Urinary bladder (tissue), 4 donors: ENCODE results near the gene PSMB11. TPM values are rescaled to one million over a fixed set of nuclear protein-coding genes. Genes with fewer than 3 reads are reported as not detected.
A peak's percentile ranks its signal among the peaks of the same experiment; 100 is the strongest.

Source experiments
- DNase-seq: peaks from one replicate; pipeline ENCODE4 v3.0.0-alpha.2; 2015; ENCODE audit errors: extremely low spot score
- H3K27ac ChIP-seq: one replicate; pipeline ENCODE4 v1.5.1; 2013; ENCODE audit warnings: low read depth, mild to moderate bottlenecking, moderate library complexity
- H3K36me3 ChIP-seq: one replicate; pipeline ENCODE4 v1.6.1; 2013; ENCODE audit warnings: mild to moderate bottlenecking, moderate library complexity; ENCODE audit not compliant: insufficient read depth
- H3K4me1 ChIP-seq: one replicate; pipeline ENCODE4 v1.6.1; 2013; ENCODE audit warnings: mild to moderate bottlenecking, moderate library complexity; ENCODE audit not compliant: insufficient read depth
- H3K4me3 ChIP-seq: one replicate; pipeline ENCODE4 v1.5.1; 2013; ENCODE audit warnings: low read depth, low read length
- WGBS: extraction: QIAGEN DNeasy Blood & Tissue Kit; methylation state at CpG from one replicate; pipeline ENCODE4 v1.1.7; 2013; 5-methylcytosine and 5-hydroxymethylcytosine counted together
- polyA plus RNA-seq: library from polyadenylated mRNA; stranded (reverse); fragments of 200-250 nt; gene quantifications from one replicate; pipeline ENCODE4 v1.2.3, GENCODE V29; 2013
- total RNA-seq: library from RNA; depleted of rRNA; stranded (reverse); fragments of >200 nt; gene quantifications from one replicate; pipeline ENCODE4 v1.2.3, GENCODE V29; 2014
- donor health status: healthy with polysubstance abuse.
- donor health status: healthy.

Gene PSMB11
- total and polyA plus RNA-seq, 2 donors = not detected

DNA sequence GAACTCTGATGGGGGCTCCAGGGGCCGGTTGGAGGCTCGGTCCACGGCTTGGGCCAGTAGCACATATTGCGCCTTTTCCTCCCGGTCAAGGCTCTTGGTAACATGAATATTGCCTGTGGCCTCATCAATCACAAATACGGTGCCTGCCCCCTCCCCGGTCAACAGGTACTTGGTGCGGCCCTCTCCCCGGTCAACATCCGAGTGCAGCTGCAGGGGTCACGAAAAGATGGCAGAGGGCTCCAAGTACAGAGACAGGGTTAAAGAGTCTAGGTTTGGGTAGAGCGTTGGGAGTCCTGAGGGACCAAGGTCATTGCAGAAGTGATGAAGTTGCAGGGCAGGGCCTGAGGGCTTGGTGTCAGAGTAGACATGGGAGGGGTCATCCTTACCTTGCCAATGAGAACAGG is 13.1 kb downstream of the PSMB11 start:
- H3K36me3 ChIP-seq = no peaks in the 10 kb centered on the region
- DNase-seq = no peak
- no peak overlapping the region for H3K27ac ChIP-seq
- H3K4me1 ChIP-seq = no peaks in the 10 kb centered on the region
- H3K4me3 ChIP-seq = no peak overlapping the region
- 98% methylated on average over 12 of the region's 12 CpGs for WGBS

DNA sequence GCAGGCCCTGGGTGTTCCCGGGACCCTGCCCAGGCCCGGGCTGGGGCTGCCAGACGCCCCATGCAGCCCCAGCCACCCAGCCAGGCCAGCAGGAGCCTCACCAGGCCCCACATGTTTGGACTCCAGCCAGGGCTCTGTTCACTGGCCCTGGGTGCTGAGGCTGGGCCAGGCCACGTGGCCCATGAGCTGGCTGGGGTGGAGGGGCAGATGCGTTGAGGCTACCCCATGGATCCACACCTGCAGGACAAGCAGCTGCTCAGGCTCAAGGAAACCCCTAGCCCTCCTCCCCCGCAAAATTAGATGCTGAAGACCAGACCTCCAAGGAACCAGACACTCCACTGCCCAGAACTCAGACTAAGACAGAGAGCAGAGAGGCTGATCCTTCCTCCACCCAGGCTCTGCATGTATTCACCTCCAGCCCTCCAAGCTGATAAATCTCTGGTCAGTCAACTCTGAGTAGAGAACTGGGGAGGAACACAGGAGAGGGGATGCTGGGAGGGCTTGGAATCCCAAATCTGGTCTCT is 13.7 kb downstream of the PSMB11 start:
- Histone ChIP-seq H3K27ac (no peak overlapping the region), H3K4me1 (no peaks in the 10 kb centered on the region), H3K36me3 (no peaks in the 10 kb centered on the region), H3K4me3 (no peak overlapping the region)
- DNase-seq = no peak
- WGBS = 66% methylated on average over 6 of the region's 6 CpGs

DNA sequence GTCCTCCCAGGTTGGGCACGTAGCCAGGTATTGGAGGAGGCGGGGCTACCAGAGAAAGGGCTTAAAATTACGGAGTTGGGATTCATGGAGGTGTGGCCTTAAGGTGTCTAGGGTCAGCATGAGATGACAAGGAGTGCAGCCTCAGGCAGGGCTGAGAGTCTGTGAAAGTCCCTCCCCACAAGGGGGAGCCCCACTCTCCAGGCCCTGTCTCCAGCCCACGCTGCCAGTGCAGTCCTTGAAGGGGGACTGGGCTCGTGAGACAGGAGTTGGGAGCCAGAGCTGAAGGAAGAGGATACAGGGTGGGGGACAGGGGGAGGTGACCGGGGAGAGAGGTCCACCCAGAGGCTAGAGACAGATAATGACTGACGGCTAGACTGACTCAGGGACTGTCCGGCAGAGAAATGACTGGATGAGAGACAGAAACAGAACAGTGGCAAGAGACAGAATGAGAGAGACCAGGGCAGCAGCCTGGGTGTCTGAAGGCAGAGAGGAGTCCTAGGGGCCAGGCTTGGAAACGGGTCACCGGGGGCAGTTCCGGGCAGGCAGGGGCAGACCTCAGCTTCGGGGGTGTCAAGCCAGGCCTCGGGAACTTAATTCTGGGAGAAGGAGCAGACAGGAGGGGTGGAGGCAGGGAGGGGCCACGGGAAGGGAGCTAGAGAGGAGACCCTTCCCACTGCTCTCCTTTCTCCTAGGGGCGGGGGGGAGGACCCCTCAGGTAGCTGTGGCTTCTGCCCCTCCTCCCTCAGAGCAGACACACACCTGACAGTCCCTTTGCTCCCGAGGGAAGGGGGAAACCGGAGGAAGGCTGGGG is 14.3 kb downstream of the PSMB11 start:
- H3K4me3 ChIP-seq = peak overlapping the region; percentile 68

DNA sequence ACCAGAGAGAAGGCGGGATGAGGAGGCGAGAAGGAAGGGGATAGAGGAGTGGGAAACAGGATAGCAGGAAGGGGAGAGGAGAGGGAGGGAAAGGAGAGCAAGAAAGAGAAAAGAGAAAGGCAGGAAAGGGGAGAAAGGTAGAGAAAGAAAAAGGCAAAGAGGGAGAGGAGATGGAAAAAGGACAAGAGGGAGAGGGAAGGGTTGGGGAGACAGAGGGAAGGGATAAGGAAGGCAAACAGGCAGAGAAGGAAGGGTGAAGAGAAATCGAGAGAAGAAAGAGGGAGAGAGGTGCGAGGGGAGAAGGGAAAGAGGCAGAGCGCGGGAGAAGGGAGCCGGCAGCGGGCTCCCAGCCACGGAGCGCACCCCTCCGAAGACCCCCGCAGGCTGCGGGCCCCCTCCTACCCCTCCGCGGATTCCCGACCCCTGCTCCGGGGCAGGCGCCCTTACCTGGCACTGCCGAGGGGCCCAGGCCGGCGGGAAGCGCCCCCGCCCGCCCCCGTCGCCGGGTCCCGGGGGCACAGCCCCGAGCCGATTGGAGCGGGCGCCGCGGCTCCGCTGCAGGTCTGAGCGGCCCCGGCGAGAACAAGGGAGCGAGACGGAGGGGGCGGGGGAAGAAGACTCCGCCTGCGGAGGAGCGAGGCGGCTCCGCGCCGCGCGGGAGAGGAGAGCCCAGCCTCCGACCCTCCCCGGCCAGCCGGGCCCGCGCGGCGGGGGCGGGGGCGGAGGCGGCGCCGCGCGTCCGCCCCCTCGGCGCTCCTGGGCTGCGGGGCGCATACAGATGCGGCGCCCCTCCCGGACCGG is 15.1 kb downstream of the PSMB11 start, which contains the start of gene CDH24:
Gene CDH24, minus strand, starts transcription at position 565 of the 801 bp plus-strand sequence. CDS start 1,787 bp downstream, outside the sequence.
- DNase-seq = peak; percentile 43
- peak within 1 kb of the TSS; percentile 12 for H3K27ac ChIP-seq
- peaks cover 4% of the 10 kb centered on the region for H3K36me3 ChIP-seq
- peak within 1 kb of the TSS; percentile 68 for H3K4me3 ChIP-seq
- WGBS = 2% methylated on average over 73 of the region's 73 CpGs
- H3K4me1 ChIP-seq = no peaks in the 10 kb centered on the region

More for the DNA sequence above, 14.3 kb downstream of the PSMB11 start:
- DNase-seq = no peak
- Histone ChIP-seq H3K4me1 (no peaks in the 10 kb centered on the region), H3K36me3 (peaks cover 3% of the 10 kb centered on the region), H3K27ac (no peak overlapping the region)
- WGBS = 12% methylated on average over 17 of the region's 17 CpGs

DNA sequence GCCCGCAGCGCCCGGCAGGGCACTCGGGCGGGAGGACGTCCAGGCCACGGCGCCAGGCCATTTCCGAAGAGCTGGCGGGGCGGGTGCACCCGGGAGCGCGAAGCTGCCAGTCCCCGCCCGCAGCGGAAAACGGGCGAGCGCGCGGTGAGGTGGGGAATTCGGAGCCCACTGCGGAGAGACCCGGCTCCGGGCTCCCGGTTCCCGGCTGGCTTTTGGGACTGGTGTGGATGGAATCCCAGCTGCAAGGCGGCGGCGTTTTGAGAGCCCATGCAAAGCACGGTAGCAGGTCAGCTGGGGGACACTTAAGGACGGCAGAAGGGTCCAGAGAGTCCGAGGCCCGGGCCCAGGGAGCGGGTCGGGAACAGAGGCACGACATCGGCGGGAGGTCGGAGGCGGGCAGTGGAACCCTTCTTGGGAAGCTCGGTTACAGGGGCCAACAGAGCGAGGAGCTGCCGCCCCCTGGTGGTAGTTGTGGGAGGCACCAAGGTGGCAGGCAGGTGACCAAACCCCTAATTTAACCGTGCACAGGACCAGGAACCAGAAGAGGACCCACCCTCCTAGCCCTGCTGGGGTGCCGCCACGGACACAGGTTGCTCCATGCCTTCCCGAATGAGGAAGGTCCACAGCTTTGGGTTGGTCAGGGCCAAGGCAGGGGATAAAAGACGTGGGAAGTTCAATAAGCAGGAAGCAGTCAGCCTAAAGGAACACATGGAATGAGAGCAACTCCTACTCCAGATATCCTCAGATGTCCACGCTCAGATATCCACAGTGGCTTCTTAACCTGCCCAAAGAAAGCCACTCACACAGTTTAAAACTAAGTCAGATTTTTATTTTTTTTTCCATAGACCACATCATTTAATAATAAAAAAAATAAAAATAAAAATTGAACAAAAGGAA is 16.0 kb downstream of the PSMB11 start:
- Histone ChIP-seq H3K27ac (peak overlapping the region; percentile 12), H3K36me3 (peaks cover 7% of the 10 kb centered on the region), H3K4me1 (no peaks in the 10 kb centered on the region), H3K4me3 (peak overlapping the region; percentile 68)
- DNase-seq = peak; percentile 78
- WGBS = under 1% methylated on average over 51 of the region's 51 CpGs

DNA sequence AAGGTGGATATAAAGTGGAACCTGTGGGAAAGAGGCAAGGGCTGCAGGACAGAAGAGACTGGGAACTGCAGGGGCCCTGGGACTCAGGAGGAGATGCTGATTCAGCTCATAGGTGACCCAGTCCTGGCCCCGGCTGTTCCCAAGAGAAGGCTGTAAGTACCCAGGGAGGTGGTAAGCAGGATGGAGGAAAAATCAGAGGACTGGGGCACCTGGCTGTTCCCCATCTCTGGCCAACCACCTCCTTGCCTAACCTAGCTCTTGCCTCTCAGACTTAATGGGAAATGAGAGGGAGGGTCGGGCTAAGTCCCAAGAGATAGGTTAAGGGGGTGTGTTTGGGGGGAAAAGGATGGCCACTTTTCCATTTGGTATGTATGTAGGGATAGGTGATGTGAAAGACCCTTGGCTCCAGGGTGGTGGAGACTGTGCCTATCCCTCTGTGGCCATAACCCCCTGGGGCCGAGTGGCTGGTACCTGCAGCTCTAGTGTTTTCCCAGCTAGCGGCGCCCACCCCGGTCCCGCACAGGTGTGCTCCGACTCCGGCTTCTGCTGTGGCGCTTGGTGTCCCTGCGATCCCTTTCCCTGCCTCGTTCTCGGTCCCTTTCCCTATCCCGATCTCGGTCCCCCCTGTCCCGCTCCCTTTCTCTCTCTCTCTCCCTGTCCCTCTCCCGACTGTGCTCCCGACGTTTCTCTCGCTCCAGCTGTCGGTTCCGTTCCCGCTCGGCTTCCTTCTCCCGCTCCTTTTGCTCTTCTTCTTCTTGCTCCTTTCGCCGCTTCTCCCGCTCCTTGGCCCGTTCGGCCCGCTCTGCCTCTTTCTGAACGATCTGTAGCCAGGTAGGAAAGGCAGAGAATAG is 16.9 kb downstream of the PSMB11 start:
- no peak for DNase-seq
- Histone ChIP-seq H3K4me1 (no peaks in the 10 kb centered on the region), H3K4me3 (no peak overlapping the region), H3K27ac (no peak overlapping the region), H3K36me3 (peaks cover 7% of the 10 kb centered on the region)
- WGBS = 87% methylated on average over 32 of the region's 32 CpGs

DNA sequence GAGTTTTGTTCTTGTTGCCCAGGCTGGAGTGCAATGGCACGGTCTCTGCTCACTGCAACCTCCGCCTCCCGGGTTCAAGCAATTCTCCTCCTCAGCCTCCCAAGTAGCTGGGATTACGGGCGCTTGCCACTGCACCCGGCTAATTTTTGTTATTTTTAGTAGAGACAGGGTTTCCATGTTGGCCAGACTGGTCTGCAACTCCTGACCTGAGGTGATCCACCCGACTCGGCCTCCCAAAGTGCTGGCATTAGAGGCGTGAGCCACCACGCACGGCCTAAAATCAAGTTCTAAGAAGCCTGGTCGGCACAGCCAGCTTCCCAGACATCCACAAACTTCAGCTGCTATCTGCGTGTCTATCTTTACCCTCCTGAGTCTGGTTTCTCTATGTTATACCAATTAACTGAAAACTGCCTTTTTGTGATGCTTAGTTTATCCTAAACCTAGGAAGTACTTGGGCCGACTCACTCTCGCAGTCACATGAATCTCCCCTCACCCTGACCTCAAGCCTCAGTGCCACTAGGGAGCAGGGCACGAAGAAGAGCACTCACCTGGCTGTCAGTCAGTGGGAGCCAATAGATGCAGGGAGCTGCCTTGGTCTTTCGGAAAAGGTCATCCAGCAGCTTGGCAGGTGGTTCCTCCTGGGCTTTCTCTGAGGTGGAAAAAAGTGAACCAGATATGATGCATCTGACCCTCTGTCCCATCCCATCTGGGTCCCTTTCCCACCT is 18.7 kb downstream of the PSMB11 start:
- 92% methylated on average over 17 of the region's 17 CpGs for WGBS
- Histone ChIP-seq H3K4me1 (no peaks in the 10 kb centered on the region), H3K27ac (no peak overlapping the region), H3K36me3 (peaks cover 7% of the 10 kb centered on the region), H3K4me3 (no peak overlapping the region)
- DNase-seq = no peak

DNA sequence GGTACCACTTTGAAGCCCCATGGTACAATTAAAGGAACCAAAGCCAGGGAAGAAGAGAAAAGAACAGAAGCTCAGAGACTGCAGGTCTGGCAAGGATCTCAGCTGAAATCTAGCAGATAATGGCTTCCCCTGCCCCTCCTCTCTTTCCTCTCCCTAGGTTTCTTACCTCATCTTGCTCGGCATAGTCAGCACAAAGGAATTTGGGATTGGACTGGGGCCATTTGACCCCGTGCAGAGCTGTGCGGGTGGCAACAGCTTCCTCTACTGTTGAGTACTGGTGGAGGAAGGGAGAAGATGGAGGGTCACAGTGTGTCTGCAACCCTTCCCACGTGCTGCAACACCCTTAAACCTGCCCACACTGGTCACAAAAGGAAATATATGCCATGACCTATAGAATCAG is 20.0 kb downstream of the PSMB11 start:
- Histone ChIP-seq H3K27ac (no peak overlapping the region), H3K36me3 (peaks cover 9% of the 10 kb centered on the region), H3K4me3 (no peak overlapping the region), H3K4me1 (no peaks in the 10 kb centered on the region)
- WGBS = 7% methylated on average over 4 of the region's 4 CpGs
- peak; percentile 57 for DNase-seq

DNA sequence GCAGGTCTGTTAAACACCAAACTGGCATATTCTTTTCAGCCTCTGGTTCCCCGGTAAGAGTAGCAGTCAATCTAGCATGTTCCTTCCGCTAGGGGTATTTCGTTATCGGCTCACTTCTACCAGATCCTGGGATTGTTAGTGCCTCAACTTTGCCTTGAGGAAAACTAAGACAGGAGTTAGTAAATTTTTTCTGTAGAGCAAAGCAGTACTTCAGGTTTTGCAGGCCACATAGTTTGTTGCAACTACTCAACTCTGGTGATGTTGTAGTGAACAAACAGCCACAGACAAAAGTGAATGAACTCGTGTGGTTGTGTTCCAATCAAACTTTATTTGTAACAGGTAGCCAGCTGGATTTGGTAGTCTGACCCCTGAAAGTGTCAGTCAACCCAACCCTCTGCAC is 21.6 kb downstream of the PSMB11 start:
- no peak for DNase-seq
- Histone ChIP-seq H3K36me3 (peaks cover 9% of the 10 kb centered on the region), H3K27ac (no peak overlapping the region), H3K4me1 (no peaks in the 10 kb centered on the region), H3K4me3 (no peak overlapping the region)
- WGBS = 87% methylated on average over 5 of the region's 5 CpGs

DNA sequence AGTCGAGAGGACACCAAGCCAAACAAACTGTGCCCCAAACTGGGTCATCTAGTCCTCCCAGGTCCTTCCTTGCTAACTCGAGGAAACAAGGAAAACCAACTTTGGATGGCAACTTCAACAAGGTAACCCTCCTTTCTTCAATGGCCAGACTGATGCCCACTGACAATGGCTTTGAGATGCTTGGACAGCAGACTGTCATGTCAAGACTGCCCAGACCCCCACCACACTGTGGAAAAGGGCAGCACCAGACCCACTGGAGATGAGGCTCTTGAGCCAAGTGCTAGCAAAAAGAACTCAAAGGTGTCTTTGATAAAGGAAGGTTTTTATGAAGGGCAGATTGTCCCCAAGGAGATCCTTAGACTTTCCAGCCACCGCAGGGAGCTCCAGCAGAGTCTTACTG is 24.4 kb downstream of the PSMB11 start:
- Histone ChIP-seq H3K27ac (no peak overlapping the region), H3K4me3 (no peak overlapping the region), H3K4me1 (no peaks in the 10 kb centered on the region), H3K36me3 (peaks cover 6% of the 10 kb centered on the region)
- WGBS = 89% methylated on average over 3 of the region's 3 CpGs
- no peak for DNase-seq

DNA sequence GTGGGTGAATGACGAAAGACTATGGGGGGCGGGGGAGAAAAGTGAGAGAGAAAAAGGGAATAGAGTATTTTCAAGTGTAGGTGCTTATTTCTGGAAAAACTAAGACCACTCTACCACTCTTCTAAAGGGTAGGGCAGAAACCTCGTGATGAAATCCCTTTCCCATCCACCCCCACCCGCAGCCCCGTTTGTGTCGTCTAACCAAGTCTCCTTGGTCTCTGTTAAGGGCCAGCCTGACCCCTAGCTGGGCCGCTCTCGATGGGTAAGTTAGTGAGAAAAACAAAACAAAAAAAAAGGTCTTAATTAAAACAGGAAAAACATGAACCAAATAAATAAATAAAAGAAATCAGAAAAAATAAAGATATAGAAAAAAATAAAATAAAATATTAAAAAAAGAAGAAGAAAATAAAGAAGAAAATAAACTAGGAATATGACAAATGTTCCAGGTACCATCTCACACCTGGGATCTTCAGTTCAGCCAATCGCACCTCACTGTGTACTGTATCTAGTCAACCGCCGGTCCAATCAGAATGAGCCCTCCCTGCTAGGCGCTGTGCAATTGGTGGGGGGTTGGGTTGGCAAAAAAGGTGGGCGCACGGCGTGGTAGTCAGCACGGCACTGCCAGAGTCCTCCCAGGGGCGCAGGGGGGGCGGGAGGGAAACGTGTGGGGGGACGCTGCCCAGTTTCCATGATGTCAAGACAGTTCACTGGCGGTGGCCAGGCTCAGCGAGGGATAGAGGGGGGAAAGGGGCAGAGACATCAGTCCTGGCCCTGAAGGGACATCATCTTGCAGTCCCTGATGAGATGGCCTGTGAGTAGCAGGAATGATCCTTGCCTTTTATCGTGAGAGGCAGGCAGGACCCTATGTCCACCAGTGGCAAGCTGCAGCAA is 25.1 kb downstream of the PSMB11 start:
- DNase-seq = no peak
- Histone ChIP-seq H3K4me1 (no peaks in the 10 kb centered on the region), H3K4me3 (no peak overlapping the region), H3K36me3 (peaks cover 5% of the 10 kb centered on the region), H3K27ac (no peak overlapping the region)
- 87% methylated on average over 23 of the region's 23 CpGs for WGBS
